Measurements from ENCODE around the gene NUTF2. TPM values are rescaled to one million over a fixed set of nuclear protein-coding genes. Genes with fewer than 3 reads are reported as not detected.
"Not testable (repeated sequence)": the region's sequence is repeated elsewhere in the genome, so short reads cannot be mapped to it uniquely, and the experiment has no call there.

The NUTF2 gene
- total RNA-seq, 1 donor = 203 TPM

DNA sequence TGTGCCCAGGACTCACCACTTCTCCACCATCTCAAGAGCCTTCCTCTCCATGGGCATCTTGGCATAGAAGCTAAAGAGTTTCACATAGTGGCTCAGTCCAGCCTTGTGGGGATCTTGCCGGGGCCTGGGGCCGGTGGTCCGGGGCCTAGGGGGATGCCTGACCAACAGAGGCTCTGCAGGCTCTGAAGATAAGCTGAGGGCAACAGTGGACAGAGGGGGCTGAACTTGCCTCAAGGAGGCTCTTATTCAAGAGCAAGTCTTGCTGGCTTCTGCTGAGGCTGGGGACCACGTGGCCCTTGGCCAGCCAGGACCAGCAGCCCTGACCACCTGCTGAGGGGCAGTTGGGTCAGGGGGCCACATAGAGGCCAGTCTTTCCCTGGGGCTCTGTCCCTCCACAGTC lies 18.1 kb upstream of the NUTF2 start:
- no peak overlapping the region for H3K4me3 ChIP-seq (ENCODE audit: insufficient read depth, low read length)
- DNase-seq (ENCODE audit: insufficient read length, low spot score, missing footprints) = no peak
- H3K27ac ChIP-seq (ENCODE audit: low read depth, low read length) = no peak overlapping the region
- H3K4me2 ChIP-seq (ENCODE audit: insufficient read depth, low read length) = no peak overlapping the region
- H3K9me3 ChIP-seq (ENCODE audit: low read depth, low read length) = no peaks in the 10 kb centered on the region
- H3K27me3 ChIP-seq (ENCODE audit: insufficient read depth, low read length) = no peaks in the 10 kb centered on the region
- no peak for TF ChIP-seq CTCF (IDR thresholded peaks at IDR 0.05; ENCODE audit: extremely low read depth, low read depth, low read length)
- H3K79me2 ChIP-seq (ENCODE audit: insufficient read depth, low read length) = peaks cover 22% of the 10 kb centered on the region
- peaks cover 9% of the 10 kb centered on the region for H3K4me1 ChIP-seq (ENCODE audit: insufficient read depth, low read length)
- H4K20me1 ChIP-seq (ENCODE audit: insufficient read depth, low read length) = no peaks in the 10 kb centered on the region
- H2AFZ ChIP-seq (ENCODE audit: low read length) = no peak overlapping the region
- H3K36me3 ChIP-seq (ENCODE audit: insufficient read depth, low read length) = peaks cover 40% of the 10 kb centered on the region

GRCh38 chr16:67833030-67833414 lies 13.7 kb upstream of the NUTF2 start:
- DNase-seq (ENCODE audit: insufficient read length, low spot score, missing footprints) = peak; percentile 98
- H3K4me3 ChIP-seq (ENCODE audit: insufficient read depth, low read length) = peak overlapping the region; percentile 81
- peak overlapping the region; percentile 97 for H2AFZ ChIP-seq (ENCODE audit: low read length)
- H4K20me1 ChIP-seq (ENCODE audit: insufficient read depth, low read length) = no peaks in the 10 kb centered on the region
- H3K79me2 ChIP-seq (ENCODE audit: insufficient read depth, low read length) = peaks cover 26% of the 10 kb centered on the region
- peaks cover 36% of the 10 kb centered on the region for H3K36me3 ChIP-seq (ENCODE audit: insufficient read depth, low read length)
- no peaks in the 10 kb centered on the region for H3K9me3 ChIP-seq (ENCODE audit: low read depth, low read length)
- peaks cover 12% of the 10 kb centered on the region for H3K4me1 ChIP-seq (ENCODE audit: insufficient read depth, low read length)
- TF ChIP-seq CTCF (IDR thresholded peaks at IDR 0.05; ENCODE audit: extremely low read depth, low read depth, low read length) = no peak
- peak overlapping the region; percentile 90 for H3K4me2 ChIP-seq (ENCODE audit: insufficient read depth, low read length)
- no peaks in the 10 kb centered on the region for H3K27me3 ChIP-seq (ENCODE audit: insufficient read depth, low read length)
- H3K27ac ChIP-seq (ENCODE audit: low read depth, low read length) = peak overlapping the region; percentile 76

DNA sequence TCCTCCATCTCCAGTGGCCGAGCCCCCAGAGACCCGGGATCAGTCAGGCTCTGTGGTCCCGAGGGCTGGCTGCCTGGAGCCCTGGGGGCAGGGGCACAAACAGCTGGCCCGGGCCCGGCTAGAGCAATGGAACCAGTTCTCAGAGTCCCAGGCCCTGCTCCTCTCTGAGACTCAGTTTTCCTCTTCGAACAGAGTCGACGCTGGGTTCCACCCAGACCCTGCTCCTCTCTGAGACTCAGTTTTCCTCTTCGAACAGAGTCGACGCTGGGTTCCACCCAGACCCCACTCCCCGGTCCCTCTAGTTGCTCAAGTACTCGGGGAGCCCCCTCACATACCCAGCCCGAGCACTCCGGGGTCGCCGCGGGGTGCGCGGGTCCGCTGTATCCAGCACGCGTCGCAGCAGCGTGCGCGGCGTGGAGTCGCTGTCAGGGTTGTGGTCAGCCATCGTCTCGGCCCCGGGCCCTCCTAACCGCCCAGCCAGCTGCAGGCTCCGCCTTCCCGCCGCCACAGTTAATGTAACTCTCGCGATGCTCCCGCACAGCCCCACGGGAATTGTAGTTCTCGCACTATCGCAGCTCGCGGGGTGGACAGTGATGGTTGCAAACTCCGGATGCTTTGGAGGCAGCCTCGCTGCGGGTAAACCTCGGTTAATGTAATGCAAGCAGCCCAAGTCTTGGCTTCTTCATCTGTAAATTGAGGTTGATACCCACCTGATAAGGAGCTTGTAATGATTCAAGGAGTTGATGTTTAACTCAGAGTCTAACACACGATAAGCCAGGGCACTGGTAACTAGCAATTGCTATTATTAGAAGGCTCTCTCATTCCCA lies 13.1 kb upstream of the NUTF2 start:
- peak overlapping the region; percentile 76 for H3K27ac ChIP-seq (ENCODE audit: low read depth, low read length)
- peak overlapping the region; percentile 97 for H2AFZ ChIP-seq (ENCODE audit: low read length)
- H3K36me3 ChIP-seq (ENCODE audit: insufficient read depth, low read length) = peaks cover 30% of the 10 kb centered on the region
- peaks cover 12% of the 10 kb centered on the region for H3K4me1 ChIP-seq (ENCODE audit: insufficient read depth, low read length)
- H3K4me3 ChIP-seq (ENCODE audit: insufficient read depth, low read length) = peak overlapping the region; percentile 81
- peak overlapping the region; percentile 90 for H3K4me2 ChIP-seq (ENCODE audit: insufficient read depth, low read length)
- no peaks in the 10 kb centered on the region for H3K9me3 ChIP-seq (ENCODE audit: low read depth, low read length)
- DNase-seq (ENCODE audit: insufficient read length, low spot score, missing footprints) = peak; percentile 99
- no peak for TF ChIP-seq CTCF (IDR thresholded peaks at IDR 0.05; ENCODE audit: extremely low read depth, low read depth, low read length)
- no peaks in the 10 kb centered on the region for H4K20me1 ChIP-seq (ENCODE audit: insufficient read depth, low read length)
- peaks cover 26% of the 10 kb centered on the region for H3K79me2 ChIP-seq (ENCODE audit: insufficient read depth, low read length)
- no peaks in the 10 kb centered on the region for H3K27me3 ChIP-seq (ENCODE audit: insufficient read depth, low read length)

GRCh38 chr16:67834242-67834614 lies 12.5 kb upstream of the NUTF2 start:
- H3K4me2 ChIP-seq (ENCODE audit: insufficient read depth, low read length) = peak overlapping the region; percentile 90
- peaks cover 27% of the 10 kb centered on the region for H3K36me3 ChIP-seq (ENCODE audit: insufficient read depth, low read length)
- H3K9me3 ChIP-seq (ENCODE audit: low read depth, low read length) = no peaks in the 10 kb centered on the region
- peak overlapping the region; percentile 81 for H3K4me3 ChIP-seq (ENCODE audit: insufficient read depth, low read length)
- no peaks in the 10 kb centered on the region for H4K20me1 ChIP-seq (ENCODE audit: insufficient read depth, low read length)
- DNase-seq (ENCODE audit: insufficient read length, low spot score, missing footprints) = no peak
- peak overlapping the region; percentile 76 for H3K27ac ChIP-seq (ENCODE audit: low read depth, low read length)
- H3K27me3 ChIP-seq (ENCODE audit: insufficient read depth, low read length) = no peaks in the 10 kb centered on the region
- H2AFZ ChIP-seq (ENCODE audit: low read length) = peak overlapping the region; percentile 97
- H3K79me2 ChIP-seq (ENCODE audit: insufficient read depth, low read length) = peaks cover 26% of the 10 kb centered on the region
- H3K4me1 ChIP-seq (ENCODE audit: insufficient read depth, low read length) = peaks cover 12% of the 10 kb centered on the region
- TF ChIP-seq CTCF (IDR thresholded peaks at IDR 0.05; ENCODE audit: extremely low read depth, low read depth, low read length) = no peak

DNA sequence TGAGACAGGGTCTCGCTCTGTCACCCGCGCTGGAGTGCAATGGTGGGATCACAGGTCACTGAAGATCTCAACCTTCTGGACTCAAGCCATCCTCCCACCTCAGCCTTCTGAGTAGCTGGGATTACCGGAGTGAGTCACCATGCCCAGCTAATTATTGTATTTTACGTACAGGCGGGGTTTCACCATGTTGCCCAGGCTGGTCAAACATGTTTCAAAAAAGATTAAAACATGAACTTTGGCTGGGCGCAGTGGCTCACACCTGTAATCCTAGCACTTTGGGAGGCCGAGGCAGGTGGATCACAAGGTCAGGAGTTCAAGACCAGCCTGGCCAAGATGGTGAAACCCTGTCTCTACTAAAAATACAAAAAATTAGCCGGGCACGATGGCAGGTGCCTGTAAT lies 9.5 kb upstream of the NUTF2 start:
- not testable (repeated sequence) for H4K20me1 ChIP-seq (ENCODE audit: insufficient read depth, low read length); DNase-seq (ENCODE audit: insufficient read length, low spot score, missing footprints); H3K9me3 ChIP-seq (ENCODE audit: low read depth, low read length); H3K4me3 ChIP-seq (ENCODE audit: insufficient read depth, low read length); H2AFZ ChIP-seq (ENCODE audit: low read length); H3K27ac ChIP-seq (ENCODE audit: low read depth, low read length); H3K4me2 ChIP-seq (ENCODE audit: insufficient read depth, low read length); H3K27me3 ChIP-seq (ENCODE audit: insufficient read depth, low read length); H3K36me3 ChIP-seq (ENCODE audit: insufficient read depth, low read length)
- Histone ChIP-seq H3K4me1 (ENCODE audit: insufficient read depth, low read length) (peaks cover 16% of the 10 kb centered on the region), H3K79me2 (ENCODE audit: insufficient read depth, low read length) (peaks cover 18% of the 10 kb centered on the region)

Measured in osteoblast (primary cell).